Tracheal epithelial cell (primary cell): ENCODE data around the gene NHERF1. TPM values are rescaled to one million over a fixed set of nuclear protein-coding genes. Genes with fewer than 3 reads are reported as not detected.

Experiments
- total RNA-seq: library from RNA; depleted of rRNA; stranded (reverse); fragments of >200 nt; gene quantifications from 2 replicates; pipeline ENCODE4 v1.2.1, GENCODE V29; 2014

Gene NHERF1
- total RNA-seq, result 39.5 and 88.5 TPM in 2 replicates

GRCh38 chr17:74748529-74749278, at the start of gene NHERF1:
Gene NHERF1, plus strand, starts transcription at chr17:74748628. Its CDS starts 219 bp downstream, at chr17:74748847.

GRCh38 chr17:74712756-74713155, 35.7 kb upstream of the NHERF1 start, which contains the start of gene CD300LF:
Gene CD300LF, minus strand, starts transcription at chr17:74712923. Its CDS starts 57 bp downstream, at chr17:74712866.

DNA sequence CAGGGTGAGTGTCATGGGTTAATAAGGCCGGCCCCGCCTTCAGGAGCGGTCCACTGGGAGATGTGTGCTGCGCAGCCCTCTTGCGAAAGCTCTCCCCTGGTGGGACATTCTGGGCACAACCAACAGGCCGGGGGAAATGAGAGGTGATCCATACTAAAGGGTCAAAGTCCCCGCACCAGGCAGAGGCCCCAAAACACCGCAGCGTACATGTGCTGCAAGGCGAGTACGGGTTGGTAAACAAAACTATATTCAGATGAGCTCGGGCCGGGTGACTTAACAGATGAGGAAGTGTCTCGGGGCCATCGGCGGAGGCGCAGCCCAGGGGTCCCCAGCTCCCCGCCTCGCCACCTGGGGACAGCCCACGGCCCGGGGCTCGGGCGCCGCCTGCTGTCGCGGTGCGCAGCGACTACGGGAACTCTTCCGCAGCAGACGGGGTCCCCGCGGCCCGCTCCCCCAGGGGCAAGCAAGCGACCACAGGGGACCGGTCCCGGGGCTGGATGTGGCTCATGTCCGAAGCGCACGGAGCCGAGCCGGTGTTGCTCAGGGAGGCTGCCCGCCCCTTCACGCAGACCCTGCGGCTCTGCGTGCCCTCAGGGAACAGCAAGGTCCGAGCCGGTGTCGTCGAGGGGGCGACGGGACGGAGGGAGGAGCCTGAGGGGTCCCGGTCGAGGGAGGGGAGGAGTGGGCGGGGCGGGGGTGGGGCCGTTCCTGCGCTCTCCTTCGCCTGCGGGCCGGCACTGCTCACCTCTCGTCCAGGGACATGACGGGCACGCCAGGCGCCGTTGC, 11.7 kb upstream of the NHERF1 start, which contains the start of gene RAB37:
TSS of gene RAB37 (plus strand) at position 744 of the 786 bp plus-strand sequence. CDS start at position 761, 17 bp downstream.

GRCh38 chr17:74776044-74776962, 27.9 kb downstream of the NHERF1 start, which contains the start of gene NAT9:
Gene NAT9, minus strand, starts transcription at chr17:74776345. Its CDS starts 647 bp downstream, at chr17:74775698.

Other genes starting within 250 kb of the NHERF1 start
- gene CD300LB, start 217.2 kb upstream of the NHERF1 start, total RNA-seq, result not detected in 2 replicates
- gene CD300C, start 202.5 kb upstream of the NHERF1 start, total RNA-seq, result not detected in 2 replicates
- not detected in 2 replicates for gene CD300H, start 181.1 kb upstream of the NHERF1 start, total RNA-seq
- not detected in 2 replicates for gene CD300LD, start 156.3 kb upstream of the NHERF1 start, total RNA-seq
- gene CD300E, start 124.9 kb upstream of the NHERF1 start, total RNA-seq, result under 0.01 TPM in 1 of 2 replicates, not detected in the other
- gene CD300LF, start 35.7 kb upstream of the NHERF1 start, total RNA-seq, result not detected in 2 replicates
- 0.48 and 0.64 TPM in 2 replicates for gene RAB37, start 11.4 kb upstream of the NHERF1 start, total RNA-seq
- gene NAT9, start 27.7 kb downstream of the NHERF1 start, total RNA-seq, result 34.0 and 37.7 TPM in 2 replicates
- not detected in 2 replicates for gene GRIN2C, start 111.3 kb downstream of the NHERF1 start, total RNA-seq
- gene FDXR, start 124.4 kb downstream of the NHERF1 start, total RNA-seq, result 32.0 and 43.7 TPM in 2 replicates
- 0.21 and 0.24 TPM in 2 replicates for gene FADS6, start 145.0 kb downstream of the NHERF1 start, total RNA-seq
- 1.3 and 1.9 TPM in 2 replicates for gene USH1G, start 174.6 kb downstream of the NHERF1 start, total RNA-seq
- gene OTOP2, start 175.6 kb downstream of the NHERF1 start, total RNA-seq, result not detected in 2 replicates
- not detected in 2 replicates for gene OTOP3, start 187.3 kb downstream of the NHERF1 start, total RNA-seq
- gene HID1, start 224.1 kb downstream of the NHERF1 start, total RNA-seq, result 2.4 and 3.4 TPM in 2 replicates
- 8.5 and 23.4 TPM in 2 replicates for gene CDR2L, start 239.0 kb downstream of the NHERF1 start, total RNA-seq